Endothelial cell of umbilical vein (primary cell): ENCODE results near the gene MTX1. TPM values are rescaled to one million over a fixed set of nuclear protein-coding genes. Genes with fewer than 3 reads are reported as not detected.

Source experiments
- BruUV-seq: library from RNA; stranded (reverse); fragments of 400-500 nt; replicated peaks from 2 replicates; lab custom pipeline; 2021; lab: Mats Ljungman, UMichigan
- CTCF ChIA-PET: fragments of 300-600, 350-600 bp; sonication (Branson Sonifier 250); formaldehyde crosslinking; loops from one replicate; lab custom pipeline; 2021; ENCODE audit warnings: antibody characterized with exemption, inconsistent platforms; lab: Charles Lee
- POLR2A ChIA-PET: fragments of 300-600, 350-600 bp; sonication (Branson Sonifier 250); formaldehyde crosslinking; loops from one replicate; lab custom pipeline; 2021; ENCODE audit warnings: antibody characterized with exemption, inconsistent platforms; lab: Charles Lee
- DNase-seq: peaks from one replicate; pipeline ENCODE4 v3.0.0-alpha.2; 2011; ENCODE audit warnings: low read depth, low spot score
- FAIRE-seq: peaks from 2 replicates; lab custom pipeline; 2011; peaks lifted over from hg19 to GRCh38; lab: Jason Lieb, UNC
- H2AFZ ChIP-seq: 2 replicates; pipeline ENCODE4 v1.6.0; 2012; ENCODE audit warnings: low read depth, low read length, control low read depth, inconsistent platforms
- H3K27ac ChIP-seq: 2 replicates; pipeline ENCODE4 v1.5.1; 2011; ENCODE audit warnings: low read depth, mild to moderate bottlenecking, control low read depth, low read length, moderate library complexity; ENCODE audit not compliant: insufficient read depth
- H3K27me3 ChIP-seq, 2 experiments: 2 replicates each; pipeline versions ENCODE4 v1.6.0 to v1.6.1; 2011; ENCODE audit warnings: low read length in 2 of 2, mixed read lengths in 1 of 2; ENCODE audit not compliant: control insufficient read depth in 2 of 2, insufficient read depth in 2 of 2
- H3K36me3 ChIP-seq, 2 experiments: 2 replicates in 1 of 2; 3 replicates in 1 of 2; pipeline ENCODE4 v1.5.1; 2011; ENCODE audit warnings: low read length in 2 of 2, mild to moderate bottlenecking in 1 of 2, moderate library complexity in 1 of 2; ENCODE audit not compliant: control insufficient read depth in 2 of 2, insufficient read depth in 2 of 2; ENCODE audit errors: extremely low read depth in 1 of 2
- H3K4me1 ChIP-seq: 3 replicates; pipeline ENCODE4 v1.5.1; 2011; ENCODE audit warnings: mild to moderate bottlenecking, low read length; ENCODE audit not compliant: control insufficient read depth, insufficient read depth; ENCODE audit errors: extremely low read depth
- H3K4me2 ChIP-seq: 2 replicates; pipeline ENCODE4 v1.6.1; 2011; ENCODE audit warnings: low read length, control low read depth, mixed read lengths; ENCODE audit not compliant: insufficient read depth
- H3K4me3 ChIP-seq, 3 experiments: fragments of 200-600 bp in 1 of 3; sonication (generic), shearing (Covaris generic) in 1 of 3; replicated peaks in 1 of 3; 2 replicates each; pipeline ENCODE4 v1.5.1; 2011 to 2016; ENCODE audit warnings: control low read depth in 3 of 3, low read length in 3 of 3, mild to moderate bottlenecking in 2 of 3, inconsistent platforms in 1 of 3, low read depth in 1 of 3, moderate library complexity in 1 of 3; ENCODE audit not compliant: insufficient read depth in 1 of 3
- H3K79me2 ChIP-seq: 2 replicates; pipeline ENCODE4 v1.6.0; 2012; ENCODE audit warnings: low read length, inconsistent platforms; ENCODE audit not compliant: control insufficient read depth, insufficient read depth
- H3K9ac ChIP-seq: replicated peaks from 2 replicates; pipeline ENCODE3; 2011; ENCODE audit warnings: low read length, control low read depth; ENCODE audit not compliant: insufficient read depth; ENCODE audit errors: extremely low read depth
- H3K9me1 ChIP-seq: replicated peaks from 3 replicates; pipeline ENCODE4 v1.6.0; 2011; ENCODE audit warnings: mild to moderate bottlenecking, low read length; ENCODE audit not compliant: control insufficient read depth, insufficient read depth; ENCODE audit errors: extremely low read depth
- H3K9me3 ChIP-seq: replicated peaks from 2 replicates; pipeline ENCODE4 v1.5.1; 2012; ENCODE audit warnings: low read length, inconsistent platforms; ENCODE audit not compliant: control insufficient read depth, insufficient read depth
- H4K20me1 ChIP-seq: replicated peaks from 2 replicates; pipeline ENCODE3; 2011; ENCODE audit warnings: mild to moderate bottlenecking, low read length; ENCODE audit not compliant: control insufficient read depth, insufficient read depth; ENCODE audit errors: extremely low read depth
- CTCF ChIP-seq, 2 donors: IDR thresholded peaks; 1 replicate in 1 of 2; 2 replicates in 1 of 2; pipeline ENCODE4 v1.5.1; 2011; ENCODE audit warnings: low read length in 2 of 2, mild to moderate bottlenecking in 2 of 2, moderate library complexity in 2 of 2, control low read depth in 1 of 2, inconsistent platforms in 1 of 2, low read depth in 1 of 2; ENCODE audit not compliant: insufficient read depth in 1 of 2; ENCODE audit errors: extremely low read depth in 1 of 2
- EZH2 ChIP-seq: IDR thresholded peaks from 2 replicates; pipeline ENCODE4 v1.6.1; 2012; ENCODE audit warnings: borderline replicate concordance, low read depth, mild to moderate bottlenecking, moderate library complexity, low read length, inconsistent platforms; ENCODE audit not compliant: severe bottlenecking
- FOS ChIP-seq: IDR thresholded peaks from 2 replicates; pipeline ENCODE4 v1.6.1; 2011; ENCODE audit warnings: mild to moderate bottlenecking, low read length, moderate library complexity, borderline replicate concordance; ENCODE audit not compliant: insufficient read depth
- GATA2 ChIP-seq: IDR thresholded peaks from 2 replicates; pipeline ENCODE4 v1.7.0; 2011; ENCODE audit warnings: low read depth, mild to moderate bottlenecking, moderate library complexity, mixed read lengths, low read length; ENCODE audit not compliant: insufficient read length, insufficient read depth
- JUN ChIP-seq: IDR thresholded peaks from 2 replicates; pipeline ENCODE4 v1.6.1; 2011; ENCODE audit warnings: borderline replicate concordance, low read depth; ENCODE audit not compliant: insufficient read length, insufficient read depth
- MYC ChIP-seq: IDR thresholded peaks from one replicate; pipeline ENCODE4 v1.6.1; 2011; ENCODE audit warnings: mild to moderate bottlenecking, low read depth, low read length
- POLR2A ChIP-seq: IDR thresholded peaks from 2 replicates; pipeline ENCODE4 v1.6.1; 2012; ENCODE audit warnings: low read depth, mild to moderate bottlenecking, control low read depth, low read length
- POLR2AphosphoS5 ChIP-seq: IDR thresholded peaks from 2 replicates; pipeline ENCODE4 v1.6.1; 2012; ENCODE audit warnings: low read depth, mild to moderate bottlenecking, control low read depth, low read length, moderate library complexity; ENCODE audit not compliant: insufficient read depth
- dilution Hi-C: fragments of 300-500 bp; cut with MboI; formaldehyde crosslinking; loops from one replicate; pipeline ENCODE4 v1.15.0; 2019; ENCODE audit warnings: low sequenced_read_pairs; ENCODE audit not compliant: extremely low pct_ligation_motif_present
- intact Hi-C: fragments of 100-400 bp; cut with micrococcal nuclease; formaldehyde crosslinking; loops from one replicate; pipeline ENCODE4 v1.10.0; 2022
- polyA plus RNA-seq, 4 experiments: library from polyadenylated mRNA; depleted of rRNA in 3 of 4; stranded (reverse) in 3 of 4; unstranded in 1 of 4; fragments of >200 nt; gene quantifications; 2 replicates each; pipeline versions ENCODE4 v1.2.1 to v1.2.3, GENCODE V29; 2011 to 2012; ENCODE audit warnings: missing spikeins in 1 of 4
- total RNA-seq: library from RNA; stranded (reverse); gene quantifications from 2 replicates; pipeline ENCODE4 v1.2.3, GENCODE V29; 2021
- TF ChIP-seq, protein P1 (sequence below): IDR thresholded peaks from 2 replicates; pipeline ENCODE4 v1.6.1; 2011; ENCODE audit not compliant: insufficient read depth, insufficient read length

Gene MTX1
- total and polyA plus RNA-seq, 2 donors (not counting 3 experiments of a cell fraction or from before 2014, with no cell fraction given), result 53.0 to 109 TPM

- H3K27ac ChIP-seq, result no peak overlapping the region
- no peak overlapping the region for H3K4me2 ChIP-seq
- FAIRE-seq (no peak), DNase-seq (no peak)
- H3K79me2 ChIP-seq, result peaks cover 7% of the 10 kb centered on the region
- no peak overlapping the region for H3K9ac ChIP-seq
- no peak overlapping the region for H3K4me3 ChIP-seq
- H3K9me3 ChIP-seq, result no peaks in the 10 kb centered on the region
- H3K9me1 ChIP-seq, result no peaks in the 10 kb centered on the region
- no TSS peak for BruUV-seq
- POLR2A ChIA-PET, result no interaction called here
- H2AFZ ChIP-seq, result no peak overlapping the region
- peaks cover 6 to 7% of the 10 kb centered on the region in 2 experiments for H3K36me3 ChIP-seq
- peaks cover 16% of the 10 kb centered on the region for H3K4me1 ChIP-seq
- H4K20me1 ChIP-seq, result no peaks in the 10 kb centered on the region
- CTCF ChIA-PET, result interaction anchor here (1.5 to 2.6 kb wide), 2 partner anchors 9 to 35 kb away, joined by 4 to 16 read pairs; no protein-coding TSS in a partner anchor
- dilution Hi-C loops, result no loop called here
- no peak for TF ChIP-seq EZH2
- no peak for TF ChIP-seq POLR2AphosphoS5
- no peak for TF ChIP-seq CTCF (IDR thresholded peaks at IDR 0.05; ENCODE audit: extremely low read depth in 1 of 2, insufficient read depth in 1 of 2, low read depth in 1 of 2, low read length in 2 of 2)
- no peak for TF ChIP-seq MYC
- TF ChIP-seq FOS, result no peak
- TF ChIP-seq, protein P1, sequence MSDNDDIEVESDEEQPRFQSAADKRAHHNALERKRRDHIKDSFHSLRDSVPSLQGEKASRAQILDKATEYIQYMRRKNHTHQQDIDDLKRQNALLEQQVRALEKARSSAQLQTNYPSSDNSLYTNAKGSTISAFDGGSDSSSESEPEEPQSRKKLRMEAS, result no peak
- no peak for TF ChIP-seq GATA2
- no peak for TF ChIP-seq POLR2A
- no peak for TF ChIP-seq JUN
- H3K27me3 ChIP-seq, result no peaks in the 10 kb centered on the region
- intact Hi-C loops, result no loop called here
These were observed 33.4 kb downstream of the MTX1 start for GRCh38 chr1:155241841-155242264.
